Fibroblast of skin of back (primary cell): ENCODE measurements around the gene METTL16.
A peak's percentile ranks its signal among the peaks of the same experiment; 100 is the strongest.

Experiments used
- DNase-seq: peaks from one replicate; pipeline ENCODE4 v3.0.0-alpha.2; 2013

The METTL16 gene

DNA sequence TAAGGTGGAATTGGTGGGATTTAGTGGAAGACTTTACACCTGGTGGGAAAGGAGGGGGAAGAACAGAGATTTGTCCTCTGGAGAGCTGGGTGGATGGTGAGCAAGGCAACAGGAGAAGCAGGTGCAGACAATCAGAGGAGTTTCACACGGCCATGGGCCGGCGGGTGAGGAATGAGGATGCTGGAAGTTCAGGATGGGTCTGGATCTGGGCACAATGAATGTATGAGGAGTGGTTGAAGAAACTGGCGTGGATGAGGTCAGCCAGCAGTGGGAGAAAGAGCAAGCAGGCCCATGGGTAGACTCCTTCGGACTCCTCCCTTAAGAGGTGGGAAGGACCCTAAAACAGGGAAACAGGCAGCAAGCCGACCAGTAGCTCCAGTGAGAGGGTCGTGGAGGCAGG lies 100.7 kb downstream of the METTL16 start:
- no peak for DNase-seq

DNA sequence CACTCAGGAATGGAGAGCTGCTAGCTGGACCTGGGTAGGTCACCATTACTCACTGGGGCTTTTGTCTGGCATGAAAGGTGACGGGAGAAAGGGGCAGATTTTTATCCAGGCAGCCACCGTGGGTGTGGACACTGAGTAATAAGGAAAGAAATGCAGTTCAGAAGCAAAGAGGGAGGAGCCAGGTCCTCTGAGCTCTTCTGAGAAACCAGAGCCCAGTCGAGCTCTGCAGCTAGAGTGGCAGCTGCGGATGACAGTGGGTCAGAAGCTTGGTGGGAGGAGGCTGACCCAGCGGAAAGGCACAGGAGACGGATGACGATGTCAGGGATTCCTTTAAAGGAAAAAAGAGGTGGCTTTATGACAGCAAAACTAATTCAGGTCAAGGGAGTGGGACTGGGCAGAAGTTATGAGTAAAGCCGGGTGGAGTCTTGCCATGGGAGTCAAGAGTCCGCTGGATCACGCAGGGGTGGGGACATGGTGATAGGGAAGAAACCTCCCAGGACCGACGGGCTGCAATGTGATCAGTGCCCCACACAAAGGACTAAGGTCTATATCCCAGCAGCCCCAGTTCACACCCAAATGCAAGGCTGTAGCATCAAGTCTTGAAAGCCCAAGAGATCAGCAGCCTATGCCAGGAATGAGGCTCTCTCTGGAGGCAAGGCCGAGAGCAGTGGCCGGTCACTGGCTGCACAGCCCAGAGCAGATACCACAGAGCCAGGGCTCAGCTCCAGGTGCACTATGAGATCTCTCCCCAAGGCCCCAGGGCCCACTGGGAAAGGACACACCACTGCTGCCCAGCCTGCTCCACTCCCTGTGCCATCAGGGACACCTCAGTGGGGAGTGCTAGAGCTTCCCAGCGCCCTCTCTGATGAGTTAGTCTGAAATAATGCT lies 104.5 kb downstream of the METTL16 start:
- peak; percentile 96 for DNase-seq

DNA sequence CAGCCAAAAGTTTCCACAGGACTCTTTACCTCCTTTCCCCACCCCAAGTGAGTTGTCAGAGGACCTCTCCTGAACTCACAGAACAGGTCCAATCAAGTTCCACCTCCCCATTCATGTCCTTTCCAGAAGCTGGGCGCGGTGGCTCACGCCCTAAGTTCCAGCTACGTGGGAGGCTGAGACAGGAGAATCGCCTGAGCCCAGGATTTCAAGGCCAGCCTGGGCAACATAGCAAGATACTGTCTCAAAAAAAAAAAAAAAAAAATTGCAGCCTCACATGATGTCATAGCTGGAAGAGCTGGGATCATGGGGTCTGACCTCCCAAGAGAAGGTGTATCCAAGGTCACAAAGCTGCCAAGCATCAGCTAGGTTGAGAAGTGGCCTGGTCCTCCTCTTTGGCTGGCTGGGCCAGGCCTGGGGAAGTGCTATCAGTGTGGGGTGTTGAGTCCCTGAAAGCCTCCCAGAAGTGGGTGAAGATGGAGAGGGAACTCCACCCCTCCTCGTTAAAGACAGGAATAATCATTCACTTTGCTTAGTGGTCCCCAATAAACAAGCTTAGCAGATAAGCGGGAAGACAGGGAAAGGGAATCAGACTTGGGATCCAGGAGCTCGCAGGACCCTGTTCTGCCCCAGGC lies 105.3 kb downstream of the METTL16 start:
- no peak for DNase-seq

DNA sequence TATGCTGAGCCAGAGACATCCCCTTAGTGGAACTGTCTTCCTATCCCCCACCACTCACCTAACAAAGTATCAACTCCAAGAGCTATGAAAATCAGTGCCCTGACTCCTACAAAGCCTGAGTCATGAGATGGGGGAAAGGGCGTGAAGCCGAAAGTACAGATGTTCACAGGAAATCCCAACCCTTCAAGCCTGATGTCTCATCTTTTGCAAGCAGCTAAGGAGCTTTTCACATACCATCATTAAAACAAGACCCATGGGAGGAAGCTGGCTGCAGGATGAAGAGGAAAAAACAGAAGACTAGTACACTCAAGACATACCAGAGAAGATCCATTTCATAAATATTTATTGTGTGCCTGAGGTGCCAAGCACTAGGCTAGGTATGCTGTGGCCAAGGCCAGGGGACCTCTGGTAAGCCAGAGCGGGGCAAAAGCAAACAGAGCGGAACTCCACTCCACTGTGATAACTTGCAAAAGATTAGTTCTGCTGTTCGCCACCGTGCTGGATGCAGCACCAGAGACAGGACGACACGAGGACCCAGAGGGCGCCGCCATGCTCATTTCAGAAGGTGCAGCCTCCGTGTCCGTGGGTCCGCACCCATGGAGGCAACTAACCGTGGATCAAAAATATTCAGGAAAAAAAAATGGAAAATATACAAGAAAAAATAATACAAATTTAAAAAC lies 106.3 kb downstream of the METTL16 start:
- DNase-seq = peak; percentile 96

DNA sequence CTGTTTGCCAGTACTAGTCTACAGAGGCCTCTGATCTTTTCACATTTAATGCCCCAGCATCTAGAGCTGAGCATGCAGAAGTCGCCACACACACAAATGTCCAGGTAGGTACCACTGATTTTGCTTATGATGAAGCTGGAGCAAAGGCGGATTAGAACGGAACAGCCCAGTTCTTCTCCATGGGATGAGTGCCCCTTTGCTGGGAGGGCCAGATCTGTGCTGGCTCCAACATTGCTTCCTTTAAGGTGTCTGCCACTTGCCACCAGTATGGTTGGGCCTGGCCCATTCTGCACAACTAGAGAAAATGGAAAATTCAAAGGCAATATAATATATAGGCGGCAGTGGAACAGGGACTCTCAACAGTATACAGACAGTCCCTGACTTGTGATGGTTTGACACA lies 108.6 kb downstream of the METTL16 start:
- no peak for DNase-seq

DNA sequence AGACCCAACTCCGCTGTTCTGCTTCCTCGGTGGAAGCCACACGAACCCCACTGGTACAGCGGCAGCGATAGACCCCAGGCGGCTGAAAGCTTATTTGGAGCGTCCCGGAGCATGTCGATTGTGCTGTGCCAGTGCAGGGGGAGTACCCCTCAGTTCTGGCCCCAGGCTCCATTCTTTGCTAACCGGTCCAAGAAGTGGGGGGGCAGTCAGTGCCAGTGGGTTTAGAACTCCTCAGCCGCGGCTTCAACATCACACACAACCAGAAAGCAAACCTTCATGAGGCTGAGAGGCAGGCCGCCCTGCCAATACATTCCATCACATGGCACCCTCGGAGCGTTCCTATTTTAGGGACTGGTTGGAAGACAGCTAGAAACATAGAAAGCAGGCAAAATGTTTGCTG lies 109.1 kb downstream of the METTL16 start:
- no peak for DNase-seq

DNA sequence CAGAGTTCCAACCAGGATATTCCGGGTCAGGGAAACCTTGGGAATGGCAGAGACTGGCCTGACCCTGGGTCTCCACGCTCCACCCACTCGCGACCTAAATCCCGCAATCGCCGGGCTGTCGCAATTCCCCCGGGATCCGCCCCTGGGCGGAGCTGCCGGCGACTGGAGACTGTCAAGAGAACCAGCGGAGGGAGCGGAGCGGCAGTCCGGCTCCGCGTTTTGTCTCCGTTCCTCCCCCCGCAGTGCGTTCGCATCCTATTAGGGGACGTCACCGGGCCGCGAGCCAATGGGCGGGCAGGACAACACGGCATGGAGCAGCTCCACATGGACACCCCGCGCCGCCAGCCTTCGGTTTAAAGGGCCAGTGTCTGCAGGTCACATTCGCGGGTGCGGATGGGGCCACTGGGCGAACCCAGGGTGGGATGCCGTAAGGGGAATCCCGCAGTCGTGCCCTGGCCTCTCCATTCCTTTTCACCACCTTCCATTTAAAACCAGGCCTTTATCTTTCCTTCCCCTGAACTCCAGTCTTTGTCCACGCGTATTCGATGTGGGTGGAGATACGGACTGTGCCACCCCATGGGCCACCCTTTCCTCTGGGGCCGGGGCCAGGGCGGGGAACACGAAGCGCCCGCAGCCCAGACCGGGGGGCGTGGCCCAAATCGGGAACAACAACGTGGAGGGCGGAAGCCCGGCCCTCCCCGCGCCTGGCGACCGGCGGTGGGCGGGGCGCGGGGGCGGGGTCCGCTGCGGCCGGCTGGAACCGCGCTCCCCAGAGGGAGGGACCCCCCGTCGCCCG lies 110.1 kb downstream of the METTL16 start:
- DNase-seq = peak; percentile 99

DNA sequence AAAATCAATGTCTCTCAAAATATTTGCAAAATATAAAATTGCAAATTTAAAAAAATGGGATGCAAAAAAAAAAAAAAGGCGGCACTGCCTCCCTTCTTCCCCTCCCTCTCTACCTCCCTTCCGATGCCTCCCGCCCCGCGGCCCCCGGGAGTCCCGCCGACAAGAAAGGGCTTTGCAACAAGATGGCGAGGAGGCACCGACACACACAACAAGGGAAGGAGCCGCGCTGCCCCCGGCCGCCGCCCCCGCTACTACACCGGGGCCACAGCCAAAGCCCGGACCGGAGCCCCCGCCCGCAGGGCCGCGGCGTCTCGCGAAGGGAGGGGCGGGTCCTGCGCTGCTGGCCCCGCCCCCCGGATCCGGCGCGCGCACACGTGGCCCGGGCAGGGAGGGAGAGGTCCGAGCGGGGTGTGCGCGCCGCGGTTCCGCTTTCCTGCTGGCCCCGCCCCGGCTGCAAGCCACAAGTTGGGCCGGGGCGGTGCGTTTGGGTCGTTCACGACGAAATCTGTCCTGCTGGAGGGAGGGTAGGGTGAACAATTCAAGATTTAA lies 110.7 kb downstream of the METTL16 start, which contains the start of gene MNT:
MNT (minus strand) TSS at position 184 of the 549 bp plus-strand sequence. CDS start 348 bp downstream, outside the sequence.
- DNase-seq = peak; percentile 93

DNA sequence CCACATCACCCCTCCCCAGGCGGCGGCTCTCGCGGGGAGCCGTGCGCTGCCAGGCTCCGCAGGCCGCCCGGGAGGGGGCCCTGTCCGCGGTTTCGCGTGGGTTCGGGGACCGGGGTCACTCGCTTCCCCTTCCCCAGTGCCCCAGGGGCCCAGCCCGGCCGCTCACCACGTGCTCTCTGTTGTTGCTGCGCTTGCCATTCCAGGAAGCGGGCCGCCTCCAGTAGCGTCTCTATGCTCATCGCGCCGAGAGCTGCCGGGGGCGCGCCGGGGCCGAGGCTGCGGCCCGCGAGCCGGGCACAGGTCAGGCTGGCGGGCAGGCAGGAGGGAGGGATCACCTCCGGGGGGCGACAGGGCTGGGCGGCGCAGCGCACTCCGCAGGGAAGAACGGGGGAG lies 111.2 kb downstream of the METTL16 start:
- DNase-seq = peak; percentile 53

DNA sequence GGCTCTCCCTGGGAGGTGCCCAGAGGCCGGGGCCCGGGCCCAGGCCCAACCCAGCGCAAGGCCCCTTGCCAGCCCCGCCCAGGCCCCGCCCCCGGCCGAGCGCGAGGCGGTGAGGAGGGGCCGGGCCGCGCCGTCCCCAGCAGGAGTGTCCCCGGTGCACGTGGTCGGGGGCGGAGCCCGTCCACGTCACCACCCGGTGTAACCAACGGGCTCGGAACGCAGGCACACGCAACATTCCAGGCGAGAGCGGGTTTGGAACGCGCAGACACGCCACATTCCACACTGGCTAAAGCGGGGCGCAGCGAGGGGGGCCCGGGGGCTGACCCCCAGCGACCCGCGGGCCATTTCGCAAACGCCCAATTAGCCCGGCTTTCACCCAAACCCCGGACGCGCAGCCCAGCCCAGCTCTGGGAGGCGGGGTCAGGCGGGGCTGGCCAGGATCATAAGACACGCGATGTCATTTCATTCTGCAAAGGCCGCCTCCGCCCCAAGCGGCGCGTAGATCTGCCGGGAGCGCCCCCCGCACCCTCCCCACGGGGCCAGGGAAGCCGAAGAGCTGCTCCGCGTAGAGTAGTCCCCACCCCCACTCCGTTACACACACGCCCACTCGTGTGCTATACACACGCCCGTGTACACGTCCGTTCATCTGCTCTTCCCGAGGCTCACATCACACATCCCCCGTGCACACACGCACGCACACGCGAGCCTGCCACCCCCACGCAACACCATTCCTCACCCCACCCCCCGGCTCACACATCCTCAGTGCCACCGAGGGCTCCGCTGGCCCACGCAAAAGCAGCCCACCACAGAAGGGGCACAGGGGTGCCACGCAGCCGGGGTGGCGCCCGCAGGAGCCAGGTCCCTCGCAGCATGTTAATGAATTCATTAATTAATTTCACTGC lies 111.9 kb downstream of the METTL16 start:
- peak; percentile 96 for DNase-seq

DNA sequence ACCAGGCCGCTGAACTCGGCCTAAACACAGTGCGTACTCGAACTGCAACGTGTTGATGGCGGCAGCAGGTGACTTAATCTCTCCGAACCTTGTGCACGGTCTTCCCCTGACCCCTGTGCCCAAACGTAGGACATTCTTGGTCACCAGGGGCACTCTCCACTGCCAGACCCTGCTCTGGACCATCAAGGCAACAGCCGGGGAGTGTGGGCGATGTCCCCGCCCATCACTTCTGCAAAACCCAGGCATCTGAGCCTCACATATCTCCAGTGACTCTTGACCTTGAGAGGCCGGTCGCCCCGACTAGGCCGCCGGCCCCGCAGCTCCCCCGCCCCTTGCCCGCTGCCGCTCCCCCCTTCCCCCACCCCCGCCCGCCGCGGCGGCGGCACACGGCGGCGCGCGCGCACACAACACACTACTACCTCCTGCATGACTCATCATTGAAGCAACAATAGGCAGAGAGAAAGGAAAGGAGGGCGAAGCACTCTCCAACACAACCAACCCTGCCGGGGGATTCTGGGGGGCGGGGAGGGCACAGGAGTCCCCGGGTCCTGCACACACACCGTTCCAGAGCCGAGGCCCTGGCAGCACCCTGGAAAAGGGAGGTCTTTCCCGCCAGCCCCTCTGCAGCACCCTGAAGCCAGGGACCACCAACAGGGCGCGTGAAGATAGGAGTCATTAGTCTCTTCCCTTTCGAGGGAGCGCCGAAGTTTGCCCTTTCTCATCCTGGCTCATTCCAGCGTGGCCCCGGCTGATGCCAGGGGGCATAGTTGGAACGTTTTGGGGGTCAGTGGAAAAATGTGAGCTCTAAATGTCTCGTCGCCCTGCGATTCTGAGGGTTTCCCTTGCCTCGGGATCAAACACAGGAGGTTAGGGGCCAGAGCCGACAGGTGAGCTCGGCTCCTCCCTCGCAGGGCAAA lies 112.8 kb downstream of the METTL16 start:
- DNase-seq = peak; percentile 85

DNA sequence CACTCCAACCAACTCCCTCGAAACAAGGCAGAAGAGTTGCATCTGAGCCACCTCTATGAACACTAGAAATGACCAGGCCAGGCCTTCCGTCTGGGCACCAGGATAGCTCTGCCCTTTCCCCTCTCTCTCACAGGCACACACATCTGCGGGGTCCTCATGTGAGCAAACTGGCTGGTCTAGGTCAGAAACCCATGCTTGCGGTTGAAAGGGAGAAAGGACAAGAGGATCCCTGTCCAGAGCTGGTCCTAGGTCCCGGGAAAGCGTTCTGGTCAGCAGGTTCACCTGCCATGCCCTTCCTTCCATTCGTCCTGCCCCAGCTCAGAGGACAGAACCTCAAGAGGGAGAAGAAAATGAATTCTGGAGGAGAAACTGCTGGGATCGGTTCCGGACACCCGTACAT lies 113.5 kb downstream of the METTL16 start:
- no peak for DNase-seq

DNA sequence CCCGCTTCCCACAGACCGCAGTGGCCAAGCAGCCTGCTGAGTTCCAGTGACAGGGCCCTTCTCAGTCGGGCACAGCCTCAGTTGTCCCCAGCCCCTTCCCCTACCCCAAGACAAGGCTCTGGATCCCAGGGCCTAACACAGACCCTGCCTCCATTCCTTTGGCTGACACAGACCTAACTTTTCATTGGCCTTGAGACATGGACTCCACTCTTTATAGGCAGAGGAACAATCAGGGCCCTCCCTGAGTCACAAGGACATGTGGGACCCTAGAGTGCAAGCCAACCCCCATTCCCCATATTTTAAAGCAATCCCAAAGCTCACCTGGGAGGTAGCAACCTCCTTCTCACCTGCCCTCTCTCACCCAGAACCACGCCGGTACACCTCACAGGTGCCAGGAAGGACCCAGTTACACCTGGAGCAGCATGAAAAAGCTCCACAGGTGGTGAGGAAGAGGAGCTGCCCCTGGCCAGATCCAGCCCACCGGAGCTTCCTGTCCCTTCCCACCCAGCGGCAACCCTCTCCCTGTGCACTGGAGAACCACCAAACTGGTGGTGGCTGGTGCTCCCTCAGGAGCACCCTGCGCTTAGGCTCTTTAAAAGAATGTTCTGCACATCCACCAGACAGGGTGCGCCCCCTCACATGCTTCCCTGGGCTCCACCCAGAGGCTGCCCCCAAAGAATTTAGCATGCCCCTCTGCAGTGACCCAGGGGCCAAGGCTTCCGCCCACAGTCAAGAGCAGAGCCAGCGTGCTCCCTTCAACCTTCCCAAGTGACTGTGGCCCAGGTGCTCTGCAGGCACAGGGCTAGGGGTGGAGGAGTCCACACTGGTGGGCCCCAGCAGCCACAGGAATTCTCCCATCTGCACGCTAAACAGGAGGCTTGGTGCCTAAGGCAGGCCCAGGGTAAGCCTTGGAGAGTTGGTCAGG lies 114.2 kb downstream of the METTL16 start:
- DNase-seq = no peak

DNA sequence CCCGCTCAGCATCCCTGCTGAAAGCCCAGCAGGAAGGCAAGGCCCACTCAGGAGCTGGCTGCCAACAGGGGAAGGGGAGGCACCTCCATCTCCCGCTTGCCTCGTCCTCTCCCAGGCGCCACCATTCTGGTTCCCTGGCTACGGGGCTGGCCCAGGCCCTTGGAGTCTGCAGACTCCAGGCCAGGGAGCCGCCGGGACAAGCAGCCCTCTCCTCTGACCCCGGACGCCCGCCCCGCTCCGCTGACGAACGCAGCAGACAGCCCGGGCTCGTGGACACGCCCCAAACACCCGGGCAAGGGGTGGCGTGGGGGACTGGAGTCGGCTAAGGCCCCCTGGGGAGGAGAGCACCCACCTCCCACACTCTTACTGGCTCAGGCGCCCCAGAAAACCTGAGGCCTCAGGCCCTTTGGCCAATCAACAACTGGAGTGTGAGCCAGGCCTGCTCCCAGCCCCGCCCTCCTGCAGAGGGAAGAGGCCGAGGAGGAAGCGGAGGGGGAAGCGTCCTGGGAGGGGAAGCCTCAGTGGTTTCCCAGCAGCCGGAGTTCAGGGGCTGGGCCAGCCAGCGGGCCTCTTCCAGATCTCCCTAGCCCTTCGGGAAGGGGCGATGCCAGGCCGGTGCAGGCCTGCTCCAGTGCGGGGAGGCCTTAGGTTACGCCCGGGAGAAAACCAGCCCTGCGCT lies 115.0 kb downstream of the METTL16 start:
- peak; percentile 99 for DNase-seq

DNA sequence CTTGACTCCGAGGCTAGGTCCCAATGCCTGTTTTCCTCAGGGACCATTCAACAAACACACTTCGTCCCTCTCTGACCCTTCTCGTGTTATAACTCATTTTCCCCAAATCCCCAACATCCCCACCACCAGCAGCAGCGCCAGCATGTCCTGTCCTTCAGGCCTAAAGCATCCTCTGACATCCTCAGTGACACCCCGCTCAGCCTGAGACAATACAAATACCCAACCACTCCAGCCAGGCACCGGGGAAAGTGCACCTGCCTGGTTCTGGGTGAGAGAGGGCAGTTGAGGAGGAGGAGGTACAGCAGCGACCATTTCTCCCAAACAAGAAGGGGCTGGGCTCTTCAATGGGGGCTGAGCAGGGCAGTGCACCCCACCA lies 115.5 kb downstream of the METTL16 start:
- DNase-seq = no peak

DNA sequence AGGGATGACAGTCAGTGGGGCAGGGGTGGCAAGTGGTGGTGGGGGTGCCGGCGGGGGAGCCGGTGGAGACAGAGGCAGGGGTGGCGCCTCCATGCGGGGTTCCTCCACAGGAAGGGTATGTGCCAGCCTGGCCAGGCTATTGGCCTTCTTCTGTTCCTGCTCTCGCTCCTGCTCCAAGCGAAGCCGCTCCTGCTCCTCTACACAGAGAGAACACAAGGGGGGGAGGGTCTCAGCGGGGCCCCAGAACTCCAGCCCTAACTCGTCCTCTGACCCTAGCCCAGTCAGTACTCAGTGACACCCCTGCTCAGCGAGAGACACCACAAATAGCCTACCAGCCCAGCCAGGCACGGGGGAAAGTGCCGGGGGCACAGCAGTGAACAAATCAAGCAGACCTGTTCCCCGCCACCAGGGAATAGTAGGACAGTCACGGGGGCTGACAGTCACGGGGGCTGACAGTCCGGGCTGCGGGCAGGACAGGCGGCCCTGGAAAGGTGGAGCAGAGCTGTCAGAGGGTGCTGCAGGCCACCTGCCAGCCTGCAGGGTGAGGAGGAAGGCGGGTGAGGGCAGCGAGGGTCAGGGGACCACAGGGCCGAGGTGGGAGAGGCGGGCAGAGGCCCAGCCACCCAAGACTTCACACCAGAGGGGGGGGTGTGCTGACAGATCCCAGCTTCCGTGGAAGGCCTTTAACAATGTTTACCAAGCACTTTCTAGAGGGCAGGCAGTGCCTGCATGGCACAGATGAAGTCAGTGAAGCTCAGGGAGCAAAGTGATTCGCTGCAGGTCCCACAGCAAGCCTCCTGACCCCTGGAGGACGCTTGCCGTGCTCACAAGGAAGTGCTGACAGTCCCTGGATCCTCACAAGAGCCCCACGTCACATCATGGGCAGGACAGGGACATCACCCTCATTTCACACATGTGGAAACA lies 116.2 kb downstream of the METTL16 start:
- peak; percentile 48 for DNase-seq

DNA sequence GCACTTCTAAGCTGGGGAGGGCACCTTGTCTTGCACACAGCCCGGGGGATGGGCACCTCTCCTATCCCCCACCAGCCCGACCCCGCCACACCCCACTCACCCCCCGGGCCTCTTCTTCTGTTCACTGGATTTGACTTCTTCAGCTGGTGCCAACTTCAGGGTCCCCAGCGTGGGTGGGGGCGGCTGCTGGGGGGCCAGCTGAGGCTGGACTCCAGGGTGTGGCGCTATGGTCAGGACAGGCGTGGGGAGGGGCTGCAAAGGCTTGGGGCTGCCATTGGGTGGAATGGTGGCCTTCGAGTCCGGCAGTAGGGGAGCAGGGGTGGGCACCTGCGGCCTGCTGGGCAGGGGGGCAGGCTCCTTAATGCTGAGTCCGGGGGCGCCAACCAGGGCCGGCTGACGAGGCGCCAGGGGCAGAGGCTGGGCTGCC lies 116.9 kb downstream of the METTL16 start:
- DNase-seq = no peak
